GM21447 (cell line): ENCODE measurements around the gene PIK3R3.
A peak's percentile ranks its signal among the peaks of the same experiment; 100 is the strongest.

ENCODE experiments used
- ATAC-seq: cut with Tn5 transposase; IDR thresholded peaks from one replicate; pipeline ENCODE4 v1.9.1; 2021; ENCODE audit not compliant: unreplicated experiment

Gene PIK3R3

GRCh38 chr1:46132529-46133180 lies at the start of gene PIK3R3:
TSS of gene PIK3R3 (minus strand) at chr1:46132629. CDS start at chr1:46131952, 677 bp downstream.
- ATAC-seq: peak; percentile 83

- ATAC-seq: no peak
These were observed 49.2 kb upstream of the PIK3R3 start for GRCh38 chr1:46181343-46182260.

- no peak for ATAC-seq
These were observed 47.7 kb upstream of the PIK3R3 start for GRCh38 chr1:46180082-46180616.

GRCh38 chr1:46179138-46180081 lies 47.0 kb upstream of the PIK3R3 start:
- peak; percentile 49 for ATAC-seq

GRCh38 chr1:46176211-46176865 lies 43.9 kb upstream of the PIK3R3 start, which contains the start of gene P3R3URF:
TSS of gene P3R3URF (minus strand) at chr1:46176488. CDS start at chr1:46176471, 17 bp downstream.
- ATAC-seq: no peak

GRCh38 chr1:46175243-46175642 lies 42.8 kb upstream of the PIK3R3 start:
- ATAC-seq: no peak

- ATAC-seq: no peak
These were observed 42.2 kb upstream of the PIK3R3 start, which contains the start of gene TSPAN1 for GRCh38 chr1:46174448-46175231. TSS of gene TSPAN1 (plus strand) at chr1:46175087. CDS start at chr1:46181108, 6,021 bp downstream.

- ATAC-seq: no peak
These were observed 41.0 kb upstream of the PIK3R3 start for GRCh38 chr1:46173361-46173856.

GRCh38 chr1:46172321-46172720 lies 39.9 kb upstream of the PIK3R3 start:
- ATAC-seq: no peak

GRCh38 chr1:46171871-46172270 lies 39.4 kb upstream of the PIK3R3 start:
- no peak for ATAC-seq

GRCh38 chr1:46171351-46171750 lies 38.9 kb upstream of the PIK3R3 start:
- ATAC-seq: no peak

- ATAC-seq: no peak
These were observed 37.5 kb upstream of the PIK3R3 start for GRCh38 chr1:46169811-46170454.

GRCh38 chr1:46168477-46168876 lies 36.0 kb upstream of the PIK3R3 start:
- no peak for ATAC-seq

- peak; percentile 59 for ATAC-seq
These were observed 34.4 kb upstream of the PIK3R3 start for GRCh38 chr1:46166521-46167462.

- ATAC-seq: no peak
These were observed 27.8 kb upstream of the PIK3R3 start for GRCh38 chr1:46160212-46160611.

- no peak for ATAC-seq
These were observed 27.1 kb upstream of the PIK3R3 start for GRCh38 chr1:46159516-46159915.
